GM10266 (cell line): Measurements from ENCODE around the gene EDAR.

Source experiments
- DNase-seq: peaks from one replicate; pipeline ENCODE4 v3.0.0; 2012; ENCODE audit errors: extremely low spot score
- CTCF ChIP-seq: IDR thresholded peaks from 2 replicates; pipeline ENCODE4 v1.5.1; 2012; ENCODE audit warnings: mild to moderate bottlenecking, low read depth; ENCODE audit not compliant: control insufficient read depth, insufficient read depth; ENCODE audit errors: missing control alignments

EDAR gene

GRCh38 chr2:109001201-109001600 lies 12.2 kb upstream of the EDAR start:
- no peak for TF ChIP-seq CTCF

GRCh38 chr2:109000738-109001137 lies 11.7 kb upstream of the EDAR start:
- DNase-seq: no peak
- no peak for TF ChIP-seq CTCF

More at GRCh38 chr2:109001201-109001600, 12.2 kb upstream of the EDAR start:
- DNase-seq: no peak

GRCh38 chr2:108998911-108999310 lies 9.9 kb upstream of the EDAR start:
- no peak for DNase-seq
- TF ChIP-seq CTCF: no peak

- TF ChIP-seq CTCF: no peak
- no peak for DNase-seq
These were observed 5.2 kb upstream of the EDAR start for GRCh38 chr2:108994178-108994577.

- DNase-seq: no peak
These were observed 4.3 kb upstream of the EDAR start for GRCh38 chr2:108993095-108993937.

GRCh38 chr2:108988076-108988795 lies 784 bp downstream of the EDAR start:
- TF ChIP-seq CTCF: no peak
- DNase-seq: no peak

More at GRCh38 chr2:108993095-108993937, 4.3 kb upstream of the EDAR start:
- TF ChIP-seq CTCF: no peak
